ENCODE measurements around the gene MRAP. TPM values are rescaled to one million over a fixed set of nuclear protein-coding genes. Genes with fewer than 3 reads are reported as not detected.

The MRAP gene
- polyA plus RNA-seq, 1 donor from 2014 or later, result not detected

DNA sequence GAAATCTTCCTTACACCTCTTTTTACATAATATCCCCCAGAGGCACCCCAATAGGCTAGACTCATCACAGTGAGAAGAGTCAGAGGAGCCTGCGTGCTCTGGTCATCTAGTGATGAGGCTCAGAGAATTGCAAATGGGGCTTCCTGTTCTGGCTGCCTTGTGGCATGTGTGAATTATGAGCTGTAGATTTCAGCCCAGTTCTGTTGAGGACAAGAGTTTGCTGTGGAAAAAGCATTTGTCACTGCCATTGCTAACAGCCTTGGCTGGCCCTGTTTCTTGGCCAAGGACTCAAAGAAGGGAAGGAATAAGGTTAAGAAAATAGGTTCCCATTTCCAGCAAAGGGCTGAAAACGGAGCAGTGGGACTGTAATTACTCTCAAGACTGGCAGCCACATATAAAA, 30.7 kb downstream of the MRAP start:
- no peaks in the 10 kb centered on the region for H3K9me3 ChIP-seq (ENCODE audit: low read length)
- H3K9ac ChIP-seq (ENCODE audit: low read length), result no peak overlapping the region
- H3K79me2 ChIP-seq (replicated peaks; ENCODE audit: insufficient read depth, low read length), result no peaks in the 10 kb centered on the region
- no peak overlapping the region for H2AFZ ChIP-seq (ENCODE audit: low read depth, low read length)
- H3K27ac ChIP-seq (ENCODE audit: low read length), result no peak overlapping the region
- no peaks in the 10 kb centered on the region for H3K9me2 ChIP-seq (ENCODE audit: insufficient read depth, low read length)
- no peaks in the 10 kb centered on the region for H3K27me3 ChIP-seq (ENCODE audit: insufficient read depth, low read depth, low read length)
- peaks cover 15% of the 10 kb centered on the region for H3K36me3 ChIP-seq (ENCODE audit: insufficient read depth, low read length)
- no peak overlapping the region for H3K4me3 ChIP-seq (ENCODE audit: low read length)
- TF ChIP-seq EZH2 (IDR thresholded peaks at IDR 0.05; ENCODE audit: borderline replicate concordance, insufficient read depth, low read length, poor library complexity, severe bottlenecking), result no peak
- no peak for TF ChIP-seq SMC3 (conservative IDR thresholded peaks at IDR 0.05; ENCODE audit: poor library complexity)
- TF ChIP-seq RAD21 (conservative IDR thresholded peaks at IDR 0.05), result no peak
- TF ChIP-seq, protein P1, sequence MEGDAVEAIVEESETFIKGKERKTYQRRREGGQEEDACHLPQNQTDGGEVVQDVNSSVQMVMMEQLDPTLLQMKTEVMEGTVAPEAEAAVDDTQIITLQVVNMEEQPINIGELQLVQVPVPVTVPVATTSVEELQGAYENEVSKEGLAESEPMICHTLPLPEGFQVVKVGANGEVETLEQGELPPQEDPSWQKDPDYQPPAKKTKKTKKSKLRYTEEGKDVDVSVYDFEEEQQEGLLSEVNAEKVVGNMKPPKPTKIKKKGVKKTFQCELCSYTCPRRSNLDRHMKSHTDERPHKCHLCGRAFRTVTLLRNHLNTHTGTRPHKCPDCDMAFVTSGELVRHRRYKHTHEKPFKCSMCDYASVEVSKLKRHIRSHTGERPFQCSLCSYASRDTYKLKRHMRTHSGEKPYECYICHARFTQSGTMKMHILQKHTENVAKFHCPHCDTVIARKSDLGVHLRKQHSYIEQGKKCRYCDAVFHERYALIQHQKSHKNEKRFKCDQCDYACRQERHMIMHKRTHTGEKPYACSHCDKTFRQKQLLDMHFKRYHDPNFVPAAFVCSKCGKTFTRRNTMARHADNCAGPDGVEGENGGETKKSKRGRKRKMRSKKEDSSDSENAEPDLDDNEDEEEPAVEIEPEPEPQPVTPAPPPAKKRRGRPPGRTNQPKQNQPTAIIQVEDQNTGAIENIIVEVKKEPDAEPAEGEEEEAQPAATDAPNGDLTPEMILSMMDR (IDR thresholded peaks at IDR 0.05; ENCODE audit: poor library complexity, severe bottlenecking), result no peak
- TF ChIP-seq EP300 (conservative IDR thresholded peaks at IDR 0.05; ENCODE audit: poor library complexity, severe bottlenecking), result no peak
- no peak for TF ChIP-seq TAF1 (IDR thresholded peaks at IDR 0.05; ENCODE audit: low read depth)
- no peak for TF ChIP-seq POLR2AphosphoS5 (IDR thresholded peaks at IDR 0.05)
- no peak for TF ChIP-seq MXI1 (conservative IDR thresholded peaks at IDR 0.05; ENCODE audit: poor library complexity, severe bottlenecking)
- TF ChIP-seq, protein P2, sequence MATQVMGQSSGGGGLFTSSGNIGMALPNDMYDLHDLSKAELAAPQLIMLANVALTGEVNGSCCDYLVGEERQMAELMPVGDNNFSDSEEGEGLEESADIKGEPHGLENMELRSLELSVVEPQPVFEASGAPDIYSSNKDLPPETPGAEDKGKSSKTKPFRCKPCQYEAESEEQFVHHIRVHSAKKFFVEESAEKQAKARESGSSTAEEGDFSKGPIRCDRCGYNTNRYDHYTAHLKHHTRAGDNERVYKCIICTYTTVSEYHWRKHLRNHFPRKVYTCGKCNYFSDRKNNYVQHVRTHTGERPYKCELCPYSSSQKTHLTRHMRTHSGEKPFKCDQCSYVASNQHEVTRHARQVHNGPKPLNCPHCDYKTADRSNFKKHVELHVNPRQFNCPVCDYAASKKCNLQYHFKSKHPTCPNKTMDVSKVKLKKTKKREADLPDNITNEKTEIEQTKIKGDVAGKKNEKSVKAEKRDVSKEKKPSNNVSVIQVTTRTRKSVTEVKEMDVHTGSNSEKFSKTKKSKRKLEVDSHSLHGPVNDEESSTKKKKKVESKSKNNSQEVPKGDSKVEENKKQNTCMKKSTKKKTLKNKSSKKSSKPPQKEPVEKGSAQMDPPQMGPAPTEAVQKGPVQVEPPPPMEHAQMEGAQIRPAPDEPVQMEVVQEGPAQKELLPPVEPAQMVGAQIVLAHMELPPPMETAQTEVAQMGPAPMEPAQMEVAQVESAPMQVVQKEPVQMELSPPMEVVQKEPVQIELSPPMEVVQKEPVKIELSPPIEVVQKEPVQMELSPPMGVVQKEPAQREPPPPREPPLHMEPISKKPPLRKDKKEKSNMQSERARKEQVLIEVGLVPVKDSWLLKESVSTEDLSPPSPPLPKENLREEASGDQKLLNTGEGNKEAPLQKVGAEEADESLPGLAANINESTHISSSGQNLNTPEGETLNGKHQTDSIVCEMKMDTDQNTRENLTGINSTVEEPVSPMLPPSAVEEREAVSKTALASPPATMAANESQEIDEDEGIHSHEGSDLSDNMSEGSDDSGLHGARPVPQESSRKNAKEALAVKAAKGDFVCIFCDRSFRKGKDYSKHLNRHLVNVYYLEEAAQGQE (IDR thresholded peaks at IDR 0.05; ENCODE audit: borderline replicate concordance), result no peak
- no peaks in the 10 kb centered on the region for H3F3A ChIP-seq (ENCODE audit: insufficient read depth, low read length, poor library complexity, severe bottlenecking)
- no peak overlapping the region for H3K4me2 ChIP-seq (ENCODE audit: low read length)
- H4K20me1 ChIP-seq (ENCODE audit: insufficient read depth), result no peaks in the 10 kb centered on the region

DNA sequence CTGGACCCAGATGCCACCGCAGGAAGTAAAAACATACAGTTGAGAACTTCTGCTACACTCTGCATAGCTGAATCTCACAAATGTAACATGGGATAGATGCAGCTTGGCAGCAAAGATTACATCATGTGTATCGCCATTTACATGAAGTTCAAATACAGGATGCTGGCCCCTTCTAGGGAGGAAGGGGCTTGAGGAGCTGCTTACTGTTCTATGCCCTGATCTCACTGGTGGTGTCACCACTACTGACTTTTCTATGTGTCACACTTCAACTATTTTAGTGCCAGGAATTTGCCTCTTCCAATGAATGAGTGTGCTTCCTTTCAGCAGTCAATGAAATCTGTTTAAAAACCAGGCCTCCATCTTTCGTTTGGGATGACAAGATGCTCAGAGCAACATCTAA, 31.1 kb downstream of the MRAP start:
- no peak overlapping the region for H3K4me2 ChIP-seq (ENCODE audit: low read length)

More for the DNA sequence above, 31.1 kb downstream of the MRAP start:
- H3K9ac ChIP-seq (ENCODE audit: low read length), result no peak overlapping the region
- H3K9me3 ChIP-seq (ENCODE audit: low read length), result no peaks in the 10 kb centered on the region
- H3K27me3 ChIP-seq (ENCODE audit: insufficient read depth, low read depth, low read length), result no peaks in the 10 kb centered on the region
- H3K79me2 ChIP-seq (replicated peaks; ENCODE audit: insufficient read depth, low read length), result no peaks in the 10 kb centered on the region
- H3K36me3 ChIP-seq (ENCODE audit: insufficient read depth, low read length), result peaks cover 15% of the 10 kb centered on the region
- H3K27ac ChIP-seq (ENCODE audit: low read length), result no peak overlapping the region
- no peaks in the 10 kb centered on the region for H4K20me1 ChIP-seq (ENCODE audit: insufficient read depth)
- H3K9me2 ChIP-seq (ENCODE audit: insufficient read depth, low read length), result no peaks in the 10 kb centered on the region
- TF ChIP-seq TAF1 (IDR thresholded peaks at IDR 0.05; ENCODE audit: low read depth) (no peak), RAD21 (conservative IDR thresholded peaks at IDR 0.05) (no peak), POLR2AphosphoS5 (IDR thresholded peaks at IDR 0.05) (no peak), EZH2 (IDR thresholded peaks at IDR 0.05; ENCODE audit: borderline replicate concordance, insufficient read depth, low read length, poor library complexity, severe bottlenecking) (no peak), SMC3 (conservative IDR thresholded peaks at IDR 0.05; ENCODE audit: poor library complexity) (no peak), MXI1 (conservative IDR thresholded peaks at IDR 0.05; ENCODE audit: poor library complexity, severe bottlenecking) (no peak)
- H3K4me3 ChIP-seq (ENCODE audit: low read length), result no peak overlapping the region
- no peak overlapping the region for H2AFZ ChIP-seq (ENCODE audit: low read depth, low read length)
- no peaks in the 10 kb centered on the region for H3F3A ChIP-seq (ENCODE audit: insufficient read depth, low read length, poor library complexity, severe bottlenecking)

Measured in neural cell (in vitro differentiated cells).